DMS114 treated with DMSO at 0.1 percent for 48 hours (cell line): ENCODE results near the gene ZDHHC11B.
"Not testable (repeated sequence)": the region's sequence is repeated elsewhere in the genome, so short reads cannot be mapped to it uniquely, and the experiment has no call there.

Source experiments
- DNase-seq: peaks from one replicate; lab custom pipeline; 2025; ENCODE audit not compliant: unreplicated experiment; lab: John Stamatoyannopoulos, UW

ZDHHC11B gene

DNA sequence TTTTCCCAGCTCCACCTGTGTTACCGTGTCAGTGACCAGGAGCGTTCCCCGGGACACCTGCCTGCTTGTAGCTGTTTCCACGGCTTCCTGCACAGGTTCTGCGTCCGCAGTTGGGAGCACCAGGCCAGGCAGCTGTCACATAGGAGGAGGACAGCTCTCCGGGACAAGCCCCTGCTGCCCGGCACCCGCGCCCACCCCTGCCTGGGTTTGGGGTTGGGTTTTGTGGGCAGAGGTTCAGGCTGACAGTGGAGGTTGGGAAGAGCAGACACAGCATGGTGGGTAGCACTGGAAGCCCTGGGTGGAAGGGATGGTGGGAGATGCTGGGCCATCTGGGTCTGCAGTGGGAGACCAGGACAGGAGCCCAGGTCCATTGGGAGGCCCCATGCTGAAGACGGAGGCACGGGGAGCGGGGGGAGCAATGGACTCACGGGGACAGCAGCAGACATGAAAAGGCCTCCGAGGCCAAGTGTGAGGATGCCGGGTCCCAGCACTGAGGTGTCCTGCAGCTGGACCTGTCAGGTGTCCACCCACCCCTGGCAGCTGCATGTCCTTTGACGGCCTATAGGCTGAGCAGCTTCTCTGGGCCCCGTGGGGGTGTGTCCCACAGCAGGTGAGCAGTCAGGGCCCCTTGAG lies 2.8 kb upstream of the ZDHHC11B start:
- DNase-seq, result not testable (repeated sequence)

DNA sequence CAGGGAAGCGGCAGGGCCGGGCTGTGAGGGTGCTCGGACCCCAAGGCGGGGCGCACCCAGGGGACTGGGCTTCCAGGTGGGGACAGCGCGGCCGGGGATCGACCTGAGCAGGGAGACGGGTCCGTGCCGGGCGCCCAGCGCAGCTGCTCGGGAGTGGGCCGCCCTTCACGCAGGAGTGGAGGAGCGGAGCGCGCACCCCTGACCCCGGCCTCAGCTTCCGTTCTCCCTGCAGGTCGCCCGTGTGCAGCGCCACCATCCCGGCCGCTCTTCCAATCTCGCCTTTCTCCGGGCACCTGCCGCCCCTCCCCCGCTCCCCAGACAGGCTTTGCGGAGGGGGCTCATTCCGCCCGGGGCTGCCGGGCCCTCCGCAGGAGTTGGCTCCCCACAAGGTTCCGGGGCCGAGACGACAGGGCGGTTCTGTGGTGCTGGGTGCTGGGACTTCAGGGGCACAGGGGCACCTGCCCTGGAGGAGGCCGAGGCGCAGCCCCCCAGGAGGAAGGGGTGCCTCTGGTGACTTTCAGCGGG lies 714 bp upstream of the ZDHHC11B start:
- DNase-seq, result not testable (repeated sequence)

DNA sequence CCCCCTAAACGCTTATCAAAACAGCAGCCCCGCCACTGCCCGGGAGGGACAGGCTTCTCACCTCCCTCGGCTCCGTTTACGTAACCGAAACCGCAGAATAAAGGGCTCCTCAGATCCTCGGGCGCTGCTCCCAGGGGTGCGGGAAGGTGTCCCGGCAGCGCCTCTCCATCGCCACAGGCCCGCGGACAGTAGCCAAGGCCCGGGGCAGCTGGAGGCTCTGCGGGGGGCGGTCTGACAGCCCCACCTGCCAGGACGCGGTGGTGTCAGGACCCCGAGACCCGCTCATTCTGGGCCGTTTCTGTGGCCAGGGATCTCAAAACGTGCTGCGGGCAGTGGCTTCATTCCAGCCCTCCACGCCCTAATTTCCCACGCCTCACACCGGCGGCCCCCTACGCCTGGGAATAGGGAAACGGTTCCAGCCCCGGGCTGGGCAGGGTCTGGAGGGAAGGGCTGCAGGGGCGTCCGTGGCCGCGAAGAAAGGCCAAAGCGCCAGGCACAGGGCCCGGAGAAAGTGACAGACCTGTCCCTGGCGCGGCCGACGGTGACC lies 575 bp downstream of the ZDHHC11B start:
- not testable (repeated sequence) for DNase-seq

DNA sequence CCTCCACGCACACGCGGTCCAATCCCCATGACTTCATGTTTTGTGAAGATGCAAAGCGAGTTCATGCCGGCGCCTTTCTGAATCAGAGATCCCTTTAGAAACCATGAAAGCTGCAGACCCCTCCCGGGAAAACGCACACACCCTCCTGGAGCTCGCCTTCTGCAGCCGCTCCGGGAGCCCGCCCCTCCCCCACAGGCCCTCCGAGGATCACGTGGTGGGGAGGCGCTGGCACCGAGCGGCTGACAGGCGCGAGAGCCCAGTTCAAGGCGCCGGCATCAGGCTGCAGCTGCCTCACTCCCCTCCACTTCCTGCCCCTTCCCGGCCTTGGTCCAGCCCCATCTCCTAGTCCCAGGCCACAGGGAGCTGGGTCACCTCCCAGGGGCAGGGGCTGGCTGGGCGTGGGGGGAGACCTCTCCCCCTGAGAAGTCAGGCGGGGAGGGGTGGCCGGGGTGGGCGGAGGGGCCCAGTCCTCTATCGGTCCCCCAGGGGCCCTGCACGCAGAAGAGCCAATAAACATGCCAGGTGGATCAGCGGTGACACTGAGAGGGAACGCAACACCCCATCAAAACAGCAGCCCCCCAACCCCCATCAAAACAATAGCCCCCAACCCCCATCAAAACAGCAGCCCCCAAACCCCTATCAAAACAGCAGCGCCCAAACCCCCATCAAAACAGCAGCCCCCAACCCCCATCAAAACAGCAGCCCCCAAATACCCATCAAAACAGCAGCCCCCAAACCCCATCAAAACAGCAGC lies 1.3 kb downstream of the ZDHHC11B start:
- DNase-seq, result not testable (repeated sequence)

DNA sequence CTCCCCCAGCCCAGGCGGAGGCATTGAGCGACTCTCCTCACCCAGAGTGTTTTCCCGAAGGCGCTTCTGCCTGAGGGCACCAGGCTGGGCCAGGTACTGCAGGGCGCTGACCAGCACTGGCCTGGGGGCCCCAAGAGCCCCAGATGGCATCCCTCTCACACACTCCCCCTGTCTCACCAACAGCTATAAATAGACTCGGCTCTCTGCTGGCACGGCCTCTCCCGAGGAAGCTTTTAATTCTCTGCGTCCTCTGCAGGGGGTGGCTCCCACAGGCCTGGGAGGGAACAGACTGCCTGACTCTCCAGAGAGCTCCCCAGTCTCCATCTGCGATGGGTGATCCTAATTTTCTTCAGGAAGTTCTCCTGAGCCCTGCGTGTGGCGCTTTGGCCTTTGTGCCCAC lies 2.2 kb downstream of the ZDHHC11B start:
- not testable (repeated sequence) for DNase-seq

DNA sequence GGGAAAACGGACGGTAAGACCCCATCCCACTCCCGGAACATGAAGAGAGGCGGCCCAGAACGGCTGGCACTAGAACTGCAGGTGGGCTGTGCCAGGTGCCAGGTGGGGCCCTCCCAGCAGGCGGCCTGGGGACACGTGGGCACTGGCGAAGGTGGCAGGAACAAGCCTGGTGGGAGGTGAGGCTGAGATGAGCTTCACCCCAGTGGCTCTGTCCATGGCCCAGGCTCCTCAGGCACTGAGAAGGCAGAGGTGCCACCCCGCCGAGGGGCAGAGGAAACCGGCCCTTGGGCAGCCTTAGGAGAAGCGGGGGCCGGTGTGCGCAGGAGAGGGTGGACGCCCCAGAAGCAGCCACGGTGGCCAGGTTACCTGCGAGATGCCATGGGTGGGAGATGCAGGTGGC lies 4.0 kb downstream of the ZDHHC11B start:
- not testable (repeated sequence) for DNase-seq

DNA sequence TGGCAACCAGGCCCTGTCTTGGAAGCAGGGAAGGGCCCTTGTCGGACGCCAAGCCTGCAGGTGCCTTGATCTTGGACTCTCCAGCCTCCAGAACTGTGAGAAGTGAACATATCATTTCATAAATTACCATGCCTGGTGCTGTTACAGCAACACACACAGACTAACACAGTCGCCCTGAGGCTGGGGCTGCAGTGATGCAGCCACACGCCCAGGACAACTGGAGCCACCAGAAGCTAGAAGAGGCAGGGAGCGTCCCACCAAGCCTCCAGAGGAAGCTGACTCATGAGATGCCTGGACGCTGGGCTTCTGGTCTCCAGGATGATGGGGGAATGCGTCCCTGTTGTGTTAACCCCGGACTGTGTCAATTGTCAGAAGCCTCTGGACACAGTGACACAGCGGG lies 5.6 kb downstream of the ZDHHC11B start:
- DNase-seq, result not testable (repeated sequence)

DNA sequence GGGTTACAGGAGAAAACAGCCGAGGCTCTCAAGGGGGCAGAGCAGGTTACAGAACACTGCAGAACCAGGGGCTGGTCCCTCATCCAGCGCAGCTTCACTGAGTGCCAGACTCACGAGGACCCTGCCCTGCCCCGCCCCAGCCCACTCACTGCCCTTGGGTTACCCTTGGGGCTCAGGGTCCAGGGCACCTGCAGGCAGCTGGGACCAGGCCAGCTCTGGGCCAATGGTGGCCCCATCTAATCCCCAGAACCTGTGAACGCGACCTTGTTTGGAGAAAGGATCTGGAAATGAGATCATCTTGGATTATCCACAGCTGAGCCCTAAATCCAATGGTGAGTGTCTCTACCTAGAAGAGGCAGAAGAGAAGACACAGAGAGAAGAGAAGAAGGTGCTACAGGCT lies 6.1 kb downstream of the ZDHHC11B start:
- DNase-seq, result not testable (repeated sequence)

DNA sequence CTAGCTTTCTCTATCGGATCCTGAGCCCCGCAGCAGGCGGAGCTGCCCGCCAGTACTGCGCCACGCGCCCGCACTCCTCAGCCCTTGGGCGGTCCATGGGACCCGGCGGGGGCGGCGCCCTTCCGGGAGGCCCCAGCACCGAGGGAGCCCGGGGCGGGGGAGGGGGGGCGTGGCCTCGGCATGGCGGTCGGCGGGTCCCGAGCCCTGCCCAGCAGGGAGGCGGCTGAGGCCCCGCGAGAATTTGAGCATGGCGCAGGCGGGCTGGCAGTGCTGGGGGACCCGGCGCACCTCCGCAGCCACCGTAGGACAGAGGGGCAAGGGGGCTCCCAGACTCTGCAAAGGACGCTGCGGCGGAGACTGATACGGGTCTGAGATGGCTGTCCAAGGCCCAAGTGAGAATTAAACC lies 6.8 kb downstream of the ZDHHC11B start:
- no peak for DNase-seq

DNA sequence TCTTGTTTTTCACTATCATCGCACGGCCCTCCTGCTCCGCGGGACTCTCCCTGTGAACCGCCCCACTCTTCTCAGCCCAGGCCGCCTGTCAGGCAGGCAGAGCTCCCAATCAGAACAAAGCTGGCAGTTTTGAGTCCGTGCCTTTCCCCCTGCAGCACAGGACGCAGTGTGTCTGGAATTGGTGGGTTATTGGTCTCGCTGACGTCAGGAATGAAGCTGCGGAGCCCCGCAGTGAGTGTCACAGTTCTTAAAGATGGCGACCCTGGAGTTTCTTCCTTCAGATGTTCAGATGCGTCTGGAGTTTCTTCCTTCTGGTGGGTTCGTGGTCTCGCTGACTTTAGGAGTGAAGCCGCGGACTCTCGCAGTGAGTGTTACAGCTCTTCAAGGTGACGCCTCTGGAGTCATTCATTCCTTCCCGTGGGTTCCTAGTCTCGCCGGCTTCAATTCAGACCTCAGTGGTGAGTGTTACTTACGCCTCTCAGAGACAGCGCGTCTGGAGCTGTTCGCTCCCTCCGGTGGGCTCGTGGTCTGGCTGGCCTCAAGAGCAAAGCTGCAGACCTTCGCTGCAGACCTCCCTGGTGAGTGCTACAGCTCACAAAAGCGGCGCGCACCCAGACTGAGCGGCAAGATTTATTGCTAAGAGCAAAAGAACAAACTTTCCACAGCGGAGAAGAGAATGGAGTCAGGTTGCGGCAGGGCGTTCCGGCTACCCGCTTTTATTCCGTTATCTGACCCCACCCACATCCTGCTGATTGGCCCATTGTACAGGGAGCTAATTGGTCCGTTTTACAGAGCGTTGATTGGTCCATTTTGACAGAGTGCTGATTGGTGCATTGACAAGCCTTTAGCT lies 7.4 kb downstream of the ZDHHC11B start:
- DNase-seq, result no peak

DNA sequence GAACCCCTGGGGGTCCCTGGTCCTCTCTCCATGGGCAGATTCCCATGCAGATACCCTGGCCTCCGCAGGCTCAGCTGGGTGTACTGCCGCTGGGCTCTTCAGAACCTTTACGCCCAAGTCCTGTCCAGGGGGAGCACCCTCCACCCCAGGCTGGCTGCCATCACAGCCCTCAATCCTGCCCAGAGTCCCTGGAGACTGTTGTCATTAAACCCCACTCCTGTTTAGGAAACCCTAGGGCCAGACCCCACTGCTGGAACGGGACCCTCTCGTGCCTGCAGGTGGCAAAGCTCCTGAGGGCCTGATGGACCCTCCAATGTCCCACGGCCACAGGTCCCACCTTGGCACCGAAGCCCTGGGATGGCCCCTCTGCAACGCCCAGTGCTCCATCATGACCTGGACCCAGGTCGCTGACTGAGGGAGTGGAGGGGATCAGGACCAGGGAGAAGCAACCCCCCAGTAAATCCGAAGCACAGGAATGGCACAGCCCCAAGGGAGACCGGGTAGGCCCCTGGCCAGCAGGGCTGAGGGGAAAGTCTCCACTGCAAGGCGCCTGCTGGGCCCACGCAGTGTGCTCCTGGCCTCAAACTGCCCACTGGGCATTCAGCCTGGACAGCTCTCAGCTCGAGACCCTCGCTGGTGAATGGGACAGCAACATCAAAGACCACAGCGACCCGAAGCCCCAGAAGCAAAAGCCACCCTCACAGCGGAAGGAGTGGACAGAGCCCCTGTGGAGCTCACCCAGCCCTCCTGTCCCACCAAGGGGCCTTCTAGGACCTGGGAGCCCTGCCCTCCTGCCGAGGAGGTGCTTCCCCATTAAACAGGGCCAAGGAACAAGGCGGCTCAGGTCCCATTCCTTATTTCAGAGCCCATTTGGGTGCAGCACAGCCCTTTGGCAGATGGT lies 8.3 kb downstream of the ZDHHC11B start:
- DNase-seq, result no peak

DNA sequence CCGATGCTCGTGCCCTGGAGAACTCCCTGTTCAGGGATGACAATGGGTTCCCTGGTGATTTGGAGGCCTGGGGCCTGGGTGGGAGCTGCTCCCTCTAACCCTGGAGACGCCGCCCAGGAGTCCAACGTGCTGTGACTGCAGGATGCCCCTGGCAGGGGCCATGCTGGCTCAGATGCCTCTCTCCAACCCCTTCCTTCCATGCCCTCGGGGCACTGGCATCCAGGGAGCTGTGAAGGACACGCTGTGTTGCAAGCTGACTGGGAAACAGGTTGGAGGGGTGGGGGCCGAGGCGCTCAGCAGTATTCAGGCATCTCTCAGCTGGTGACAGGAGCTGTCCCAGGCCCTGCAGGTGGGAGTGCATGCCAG lies 9.0 kb downstream of the ZDHHC11B start:
- DNase-seq, result not testable (repeated sequence)

DNA sequence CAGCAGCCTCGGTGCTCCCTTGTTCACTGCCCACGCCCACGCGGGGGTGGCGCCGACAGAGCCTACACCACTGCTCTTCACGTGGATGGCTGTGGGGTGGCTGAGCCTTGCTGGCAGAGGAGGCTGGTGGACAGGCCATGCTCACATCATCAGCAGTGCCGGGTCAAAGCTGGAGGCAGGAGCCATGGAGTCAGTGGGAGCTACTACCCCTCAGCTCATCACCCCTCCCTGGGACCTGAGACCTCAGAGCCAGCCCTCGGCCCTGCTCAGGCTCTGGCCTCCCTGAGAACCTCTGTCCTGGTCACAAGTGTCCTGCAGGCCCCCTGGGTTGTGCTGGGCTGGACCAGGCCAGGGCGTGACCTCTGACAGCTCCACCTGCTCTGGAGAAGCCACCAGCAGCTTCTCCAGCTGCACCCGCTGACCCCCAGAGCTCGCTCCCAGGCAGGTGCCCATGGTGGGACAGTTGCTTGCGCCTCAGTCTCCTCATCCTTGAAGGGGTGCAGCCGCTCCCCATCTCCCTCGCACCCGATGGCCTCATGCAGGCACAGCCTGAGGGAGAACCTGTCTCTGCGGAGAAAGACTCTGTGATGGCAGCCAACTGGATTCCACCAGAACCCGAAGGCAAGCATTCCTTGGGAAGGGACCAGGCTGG lies 9.5 kb downstream of the ZDHHC11B start:
- DNase-seq, result not testable (repeated sequence)

DNA sequence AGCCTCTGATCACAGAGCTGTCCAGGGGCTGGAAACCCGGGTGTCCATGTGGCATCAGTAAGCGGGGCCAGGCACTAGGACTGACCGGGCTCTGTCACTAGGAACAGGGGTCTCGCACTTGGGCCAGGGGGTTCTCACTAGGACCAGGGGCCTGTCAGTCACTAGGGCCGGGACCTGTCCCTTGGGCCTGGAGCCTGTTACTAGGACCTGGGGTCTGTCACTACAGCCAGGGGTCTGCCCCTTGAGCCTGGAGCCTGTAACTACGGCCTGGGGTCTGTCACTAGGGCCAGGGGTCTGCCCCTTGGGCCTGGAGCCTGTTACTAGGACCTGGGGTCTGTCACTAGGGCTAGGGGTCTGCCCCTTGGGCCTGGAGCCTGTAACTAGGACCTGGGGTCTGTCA lies 10.2 kb downstream of the ZDHHC11B start:
- not testable (repeated sequence) for DNase-seq

DNA sequence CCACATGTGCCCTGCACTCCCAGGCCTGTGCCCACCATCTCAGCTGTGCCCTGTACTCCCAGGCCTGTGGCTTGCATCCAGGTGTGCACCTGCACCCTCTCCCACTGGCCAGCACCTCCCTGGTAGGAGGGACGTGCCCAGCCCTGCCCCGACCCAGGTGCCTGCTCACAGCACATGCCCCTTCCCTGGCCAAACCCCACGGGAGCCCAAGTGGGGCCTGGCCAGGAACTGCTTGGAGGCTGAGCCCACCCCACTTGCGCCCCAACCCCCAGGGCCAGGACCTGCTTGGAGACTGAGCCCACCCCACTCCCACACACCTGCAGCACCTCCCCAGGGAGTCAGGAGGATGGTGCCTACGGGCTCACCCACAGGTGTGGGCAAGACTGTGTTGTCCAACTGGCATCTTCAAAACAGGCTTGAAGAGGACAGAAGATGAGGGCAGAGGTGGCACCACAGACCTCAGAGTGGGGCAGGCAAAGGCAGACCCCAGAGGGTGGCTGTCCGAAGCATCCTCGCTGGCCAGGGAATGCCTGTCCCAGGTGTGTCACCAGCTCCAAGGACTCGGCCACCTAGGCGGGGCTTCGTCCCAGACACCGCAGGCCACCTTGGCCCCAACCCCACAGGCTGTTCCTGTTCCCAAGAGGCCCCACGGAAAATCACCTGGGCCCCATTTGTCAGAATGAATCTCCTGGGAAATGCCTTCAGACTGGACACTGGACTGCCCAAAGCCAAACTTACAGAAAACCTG lies 10.8 kb downstream of the ZDHHC11B start:
- DNase-seq, result no peak

DNA sequence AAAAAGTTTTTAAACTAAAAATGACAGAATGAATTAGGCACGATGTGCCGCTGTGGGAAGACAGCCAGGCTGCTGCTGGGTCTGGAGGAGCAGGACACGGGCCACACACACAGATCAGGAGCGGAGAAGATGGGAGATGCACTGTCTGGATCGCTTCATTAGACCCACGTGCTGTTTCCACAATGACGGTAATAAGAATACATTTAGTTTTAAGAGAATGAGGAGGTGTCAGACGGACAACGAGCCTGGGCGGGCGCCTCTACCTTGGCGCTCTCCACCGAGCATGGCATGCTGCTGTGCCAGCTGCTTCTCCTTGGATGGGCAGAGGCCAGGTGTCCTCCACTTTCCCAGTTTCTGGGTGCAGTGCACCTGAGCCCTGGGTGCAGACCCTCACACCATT lies 11.6 kb downstream of the ZDHHC11B start:
- DNase-seq, result not testable (repeated sequence)

DNA sequence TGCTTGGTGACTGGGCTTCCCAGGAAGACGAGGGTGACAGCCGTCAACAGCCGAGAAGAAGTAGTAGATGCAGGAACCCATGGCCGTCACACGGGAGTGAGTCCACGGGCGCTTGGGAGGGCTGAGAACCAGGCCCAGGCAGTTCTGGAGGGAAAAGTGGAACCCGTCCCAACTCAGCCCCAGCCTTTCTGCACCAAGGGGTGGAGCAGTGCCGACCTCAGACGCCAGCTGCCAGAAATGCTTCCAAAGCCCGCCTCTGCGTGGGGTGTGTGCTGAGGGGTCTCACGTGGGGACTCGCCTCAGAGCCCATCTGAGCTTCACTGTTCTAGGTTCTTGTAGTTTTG lies 12.0 kb downstream of the ZDHHC11B start:
- DNase-seq, result not testable (repeated sequence)

DNA sequence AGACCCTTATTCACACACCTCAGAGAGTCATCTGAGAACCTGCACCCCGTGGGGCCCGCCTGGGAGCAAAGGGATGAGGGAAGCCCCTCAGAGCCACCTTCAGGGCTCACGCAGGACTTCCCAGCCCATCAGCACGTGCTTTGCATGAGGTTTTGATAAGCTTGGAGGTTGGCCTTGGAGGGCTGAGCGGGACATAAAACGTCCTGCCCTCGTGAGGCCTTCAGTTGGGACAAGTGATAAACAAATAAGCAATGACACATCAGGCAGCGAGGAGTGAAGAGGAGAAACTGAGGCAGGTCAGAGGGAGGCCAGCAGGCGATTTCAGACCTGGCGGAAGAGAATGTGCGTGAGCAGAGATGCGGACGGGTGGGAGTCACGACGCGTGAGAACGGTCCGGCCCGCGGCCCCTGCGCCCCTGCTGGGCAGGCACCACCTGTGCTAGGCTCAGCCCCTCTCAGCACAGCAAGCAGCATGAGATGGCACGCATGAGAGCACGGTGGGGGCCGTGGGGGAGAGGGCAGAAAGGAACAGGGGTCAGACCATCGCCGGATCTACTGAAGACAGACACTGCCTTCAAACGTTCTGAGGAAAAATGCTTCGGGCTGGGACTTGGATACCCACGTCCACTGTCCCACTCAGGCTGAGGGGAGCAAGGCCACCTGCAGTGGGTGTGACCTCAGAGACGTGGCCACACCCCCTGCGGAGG lies 12.5 kb downstream of the ZDHHC11B start:
- DNase-seq, result not testable (repeated sequence)
